SK-N-SH treated with all-trans-retinoic acid at 6 μM for 48 hours (cell line): Measurements from ENCODE around the gene C22orf31.

Experiments
- CSDC2 ChIP-seq: fragments of 250-450 bp; sonication (Bioruptor Pico); IDR thresholded peaks from 2 replicates; pipeline ENCODE4 v1.5.0; 2020; ENCODE audit warnings: mild to moderate bottlenecking, moderate library complexity
- ZC3H10 ChIP-seq: fragments of 250-450 bp; sonication (Bioruptor Pico); IDR thresholded peaks from 2 replicates; pipeline ENCODE4 v1.5.1; 2021; ENCODE audit warnings: mild to moderate bottlenecking, moderate library complexity
- ZFP30 ChIP-seq: fragments of 450-650 bp; formaldehyde crosslinking; IDR thresholded peaks from 2 replicates; pipeline ENCODE4 v1.5.0; 2022; ENCODE audit warnings: mild to moderate bottlenecking, moderate library complexity
- ZNF8 ChIP-seq: fragments of 450-650 bp; formaldehyde crosslinking; IDR thresholded peaks from 2 replicates; pipeline ENCODE4 v1.5.0; 2020; ENCODE audit warnings: mild to moderate bottlenecking, moderate library complexity

GRCh38 chr22:29090039-29090438 lies 28.4 kb upstream of the C22orf31 start:
- no peak for TF ChIP-seq ZNF8 (CRISPR knock-in tag)
- TF ChIP-seq ZC3H10 (CRISPR knock-in tag): no peak
- TF ChIP-seq CSDC2 (CRISPR knock-in tag): no peak
- no peak for TF ChIP-seq ZFP30 (CRISPR knock-in tag)
